Measurements from ENCODE around the gene GADD45G. TPM values are rescaled to one million over a fixed set of nuclear protein-coding genes. Genes with fewer than 3 reads are reported as not detected.

The GADD45G gene
- total RNA-seq, 1 donor from 2014 or later = not detected

DNA sequence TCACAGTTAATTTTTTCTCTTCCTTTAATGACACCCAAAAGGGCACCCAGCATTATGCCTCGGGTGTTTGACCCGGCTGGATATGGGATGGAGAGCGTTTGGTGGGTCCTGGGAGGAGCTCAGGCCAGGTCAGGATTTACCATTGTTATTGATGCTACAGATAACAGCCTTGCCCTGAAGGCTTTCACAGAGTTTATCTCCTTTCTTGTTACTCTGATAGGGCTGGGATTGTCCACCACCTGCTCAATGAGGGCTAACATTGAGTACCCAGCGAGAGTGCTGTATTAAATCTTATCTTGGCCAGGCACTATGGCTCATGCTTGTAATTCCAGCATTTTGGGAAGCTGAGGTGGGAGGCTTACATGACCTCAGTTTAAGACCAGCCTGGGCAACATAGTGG, 37.2 kb downstream of the GADD45G start:
- no peak for TF ChIP-seq CTCF (conservative IDR thresholded peaks at IDR 0.05; ENCODE audit: low read depth, low read length)
- H3K4me3 ChIP-seq (ENCODE audit: low read depth, low read length) = no peak overlapping the region
- no peak for DNase-seq (ENCODE audit: low read depth)

DNA sequence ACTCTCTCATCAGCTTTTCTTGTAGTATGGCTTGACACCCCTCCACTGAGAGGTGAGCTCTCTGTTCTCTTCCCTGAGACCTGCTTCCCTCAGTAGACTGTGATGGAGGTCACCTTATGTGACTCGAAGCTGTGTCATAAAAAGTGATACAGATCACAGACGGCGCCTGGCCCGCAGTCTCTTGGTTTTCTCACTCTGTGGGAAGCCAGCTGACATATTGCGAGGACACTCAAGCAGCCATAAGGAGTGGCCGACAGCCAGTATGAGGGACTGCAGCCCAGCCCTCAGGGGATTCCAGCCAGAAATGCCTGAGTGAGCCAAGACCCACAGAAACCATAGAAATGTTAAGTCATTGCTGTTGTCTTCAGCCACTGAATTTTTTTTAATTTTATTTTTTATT, 38.0 kb downstream of the GADD45G start:
- no peak for DNase-seq (ENCODE audit: low read depth)
- no peak overlapping the region for H3K4me3 ChIP-seq (ENCODE audit: low read depth, low read length)

GRCh38 chr9:89646189-89646939, 41.6 kb downstream of the GADD45G start:
- no peak for TF ChIP-seq CTCF (conservative IDR thresholded peaks at IDR 0.05; ENCODE audit: low read depth, low read length)
- H3K4me3 ChIP-seq (ENCODE audit: low read depth, low read length) = no peak overlapping the region
- no peak for DNase-seq (ENCODE audit: low read depth)

More for the DNA sequence above, 38.0 kb downstream of the GADD45G start:
- no peak for TF ChIP-seq CTCF (conservative IDR thresholded peaks at IDR 0.05; ENCODE audit: low read depth, low read length)

DNA sequence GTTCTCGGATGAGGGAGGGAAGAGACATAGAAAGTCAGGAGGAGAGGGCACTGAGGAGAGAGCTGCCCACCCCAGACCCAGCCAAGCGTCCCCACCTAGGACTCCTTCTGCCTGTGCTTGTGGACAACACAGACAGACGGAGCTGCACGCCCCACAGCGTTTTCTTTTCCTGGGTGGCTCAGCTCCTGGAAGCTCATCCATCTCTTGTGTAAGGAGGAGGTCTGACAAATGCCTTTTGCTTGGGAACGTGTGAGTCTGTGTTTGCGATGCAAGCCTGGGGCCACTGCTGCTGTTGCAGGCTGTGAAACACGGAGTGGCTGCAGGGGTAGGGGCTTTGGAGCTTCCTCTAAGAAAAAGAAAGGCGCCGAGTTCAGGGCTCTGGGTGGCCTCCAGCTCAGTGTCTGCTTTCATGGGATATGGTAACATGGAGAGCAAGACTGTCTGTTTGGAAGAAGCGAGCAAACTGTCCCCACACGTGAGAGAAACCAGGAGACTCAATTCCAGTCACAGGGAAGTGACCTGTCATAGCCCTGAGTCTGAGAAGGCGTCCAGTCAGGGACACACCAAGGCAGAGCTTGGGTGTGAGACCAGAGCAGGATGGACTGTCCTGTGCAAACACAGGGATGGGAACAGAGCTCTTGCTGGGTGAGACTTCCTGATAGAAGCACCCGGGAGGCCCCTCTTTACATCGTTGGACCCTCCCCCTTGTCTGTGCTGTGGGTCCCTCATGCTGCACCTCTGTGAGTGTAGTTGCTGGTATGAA, 42.7 kb downstream of the GADD45G start:
- no peak overlapping the region for H3K4me3 ChIP-seq (ENCODE audit: low read depth, low read length)
- DNase-seq (ENCODE audit: low read depth) = no peak
- no peak for TF ChIP-seq CTCF (conservative IDR thresholded peaks at IDR 0.05; ENCODE audit: low read depth, low read length)

DNA sequence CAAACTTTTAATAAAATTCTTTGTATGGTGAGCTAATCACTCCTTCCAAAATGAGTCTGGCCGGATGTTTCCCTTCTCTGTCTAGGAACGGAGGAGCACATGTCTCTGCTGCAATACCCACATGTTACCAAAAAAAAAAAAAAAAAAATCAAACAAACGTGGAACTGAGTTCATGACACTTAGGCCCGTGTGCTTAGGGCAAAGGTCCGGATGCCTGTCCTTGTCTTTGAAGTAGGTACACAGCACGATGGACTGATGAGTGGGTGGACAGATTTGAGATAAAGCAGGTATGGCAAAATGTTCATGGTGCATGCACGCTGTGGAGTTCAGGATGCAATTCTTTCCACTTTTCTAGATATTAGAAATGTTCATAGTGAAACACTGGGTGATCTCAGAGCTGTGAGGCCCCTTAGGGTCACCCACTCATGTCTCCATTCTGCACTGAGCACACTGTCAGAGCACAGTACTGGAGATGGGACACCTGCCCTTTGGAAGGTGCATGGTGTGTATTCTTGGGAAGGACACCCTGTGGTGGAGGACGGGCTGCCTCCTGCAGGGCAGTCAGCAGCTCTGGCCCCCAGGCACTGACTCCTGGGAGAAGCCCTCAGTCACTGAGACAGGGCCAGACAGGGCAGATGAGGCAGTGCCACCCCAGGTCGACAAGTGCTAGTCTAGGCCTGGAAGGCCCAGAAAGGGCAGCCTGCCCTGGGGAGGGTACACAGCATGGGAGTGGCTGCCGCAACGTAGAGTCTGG, 43.6 kb downstream of the GADD45G start:
- DNase-seq (ENCODE audit: low read depth) = no peak
- no peak for TF ChIP-seq CTCF (conservative IDR thresholded peaks at IDR 0.05; ENCODE audit: low read depth, low read length)
- H3K4me3 ChIP-seq (ENCODE audit: low read depth, low read length) = no peak overlapping the region

DNA sequence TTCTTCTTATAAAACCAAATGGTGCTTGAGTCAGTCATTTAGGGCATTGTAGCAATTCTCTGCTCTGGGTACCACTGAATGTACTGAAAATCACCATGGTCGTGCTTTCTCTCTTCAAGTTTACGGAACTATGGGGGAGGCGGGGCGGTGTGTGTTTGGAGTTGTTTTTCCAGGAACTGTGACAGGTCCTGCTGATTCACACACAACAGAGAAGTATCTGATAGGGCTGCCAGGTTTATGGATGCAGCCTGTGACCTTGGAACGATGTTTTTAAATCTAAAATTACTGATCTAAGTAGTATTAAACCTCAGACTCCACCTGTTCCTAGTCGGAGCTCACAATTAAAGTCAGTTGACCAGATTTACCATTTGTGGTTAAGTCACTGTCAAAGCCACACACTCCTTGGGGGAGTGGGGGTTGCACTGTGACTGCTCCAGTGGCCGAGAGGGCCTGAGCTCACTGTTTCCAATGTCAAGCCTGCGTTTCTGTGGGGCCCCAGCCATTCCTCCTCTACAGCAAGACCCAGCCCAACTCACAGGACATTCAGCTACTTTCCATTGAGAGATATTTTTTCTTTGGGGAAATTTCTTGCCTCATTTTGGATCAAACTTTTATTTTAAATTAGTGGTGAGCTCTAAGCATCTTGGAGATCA, 44.4 kb downstream of the GADD45G start:
- H3K4me3 ChIP-seq (ENCODE audit: low read depth, low read length) = no peak overlapping the region
- DNase-seq (ENCODE audit: low read depth) = no peak
- TF ChIP-seq CTCF (conservative IDR thresholded peaks at IDR 0.05; ENCODE audit: low read depth, low read length) = no peak
